Activated CD8-positive, alpha-beta memory T cell treated with anti-CD3 and anti-CD28 coated beads for 1 hour (primary cell): Measurements from ENCODE around the gene CREB5.

Experiments used
- DNase-seq, 2 donors: peaks; one replicate each; pipeline ENCODE4 v3.0.0-alpha.2; 2020; ENCODE audit warnings: low read depth in 1 of 2; ENCODE audit errors: extremely low read depth in 1 of 2

The CREB5 gene

GRCh38 chr7:28837216-28837615 lies 424.9 kb downstream of the CREB5 start:
- DNase-seq, result no peak

- no peak for DNase-seq
These were observed 428.3 kb downstream of the CREB5 start for GRCh38 chr7:28840592-28840995.

- DNase-seq, result no peak
These were observed 429.4 kb downstream of the CREB5 start for GRCh38 chr7:28841766-28842165.

- no peak for DNase-seq
These were observed 430.5 kb downstream of the CREB5 start for GRCh38 chr7:28842769-28843295.

GRCh38 chr7:28845106-28845505 lies 432.8 kb downstream of the CREB5 start:
- DNase-seq, result no peak

- DNase-seq, result no peak
These were observed 434.9 kb downstream of the CREB5 start for GRCh38 chr7:28847176-28847575.

GRCh38 chr7:28847681-28848080 lies 435.4 kb downstream of the CREB5 start:
- DNase-seq, result no peak

GRCh38 chr7:28848906-28849305 lies 436.6 kb downstream of the CREB5 start:
- DNase-seq, result no peak

- DNase-seq, result no peak
These were observed 438.4 kb downstream of the CREB5 start for GRCh38 chr7:28850699-28851098.

GRCh38 chr7:28853150-28853549 lies 440.8 kb downstream of the CREB5 start:
- no peak for DNase-seq

GRCh38 chr7:28853834-28854749 lies 441.8 kb downstream of the CREB5 start:
- peak; percentile 19 to 45 for DNase-seq

GRCh38 chr7:28854750-28855074 lies 442.4 kb downstream of the CREB5 start:
- DNase-seq, result no peak

- DNase-seq, result no peak
These were observed 443.4 kb downstream of the CREB5 start for GRCh38 chr7:28855538-28856217.

- DNase-seq, result no peak
These were observed 444.3 kb downstream of the CREB5 start for GRCh38 chr7:28856656-28857055.

GRCh38 chr7:28858206-28858605 lies 445.9 kb downstream of the CREB5 start:
- no peak for DNase-seq

GRCh38 chr7:28858895-28859294 lies 446.6 kb downstream of the CREB5 start:
- no peak for DNase-seq

- no peak for DNase-seq
These were observed 449.5 kb downstream of the CREB5 start for GRCh38 chr7:28861825-28862224.

GRCh38 chr7:28862595-28863272 lies 450.4 kb downstream of the CREB5 start:
- no peak for DNase-seq

- DNase-seq, result no peak
These were observed 453.4 kb downstream of the CREB5 start for GRCh38 chr7:28865601-28866144.

GRCh38 chr7:28868712-28869111 lies 456.4 kb downstream of the CREB5 start:
- DNase-seq, result no peak

- DNase-seq, result no peak
These were observed 458.8 kb downstream of the CREB5 start for GRCh38 chr7:28871077-28871476.
